22Rv1 (cell line): Measurements from ENCODE around the gene CDC42EP5.

Experiments
- CTCF ChIP-seq: fragments of 450-650 bp; IDR thresholded peaks from 2 replicates; pipeline ENCODE4 v1.5.1; 2017; ENCODE audit warnings: mild to moderate bottlenecking
- ZFX ChIP-seq: fragments of 450-650 bp; IDR thresholded peaks from 2 replicates; pipeline ENCODE4 v1.6.1; 2017; ENCODE audit warnings: antibody characterized with exemption, borderline replicate concordance

GRCh38 chr19:54434112-54434872, 38.8 kb downstream of the CDC42EP5 start:
- TF ChIP-seq CTCF, result no peak
- TF ChIP-seq ZFX, result no peak
